Activated T-cell treated with anti-CD3 and anti-CD28 coated beads, Interleukin-2, amount 50 U/mL, for 4 hours (primary cell): Measurements from ENCODE around the gene RASGRP2. TPM values are rescaled to one million over a fixed set of nuclear protein-coding genes. Genes with fewer than 3 reads are reported as not detected.

Experiments
- ATAC-seq, 2 donors: fragments of 200-7000 bp; cut with Tn5 transposase; one replicate each; pipeline ENCODE4 v1.10.0; 2021
- DNase-seq: peaks from one replicate; pipeline ENCODE4 v3.0.0-alpha.2; 2020
- H3K27me3 Mint-ChIP-seq: one replicate; pipeline ENCODE4 v1.8.0; 2021; ENCODE audit warnings: low read depth, mixed read lengths
- H3K36me3 Mint-ChIP-seq: one replicate; pipeline ENCODE4 v1.8.0; 2022; ENCODE audit warnings: mixed read lengths; ENCODE audit not compliant: insufficient read depth
- H3K4me1 Mint-ChIP-seq: one replicate; pipeline ENCODE4 v1.8.0; 2021; ENCODE audit warnings: low read depth, mixed read lengths
- H3K4me3 Mint-ChIP-seq: one replicate; pipeline ENCODE4 v1.8.0; 2021; ENCODE audit warnings: mild to moderate bottlenecking, moderate library complexity, mixed read lengths
- H3K9me3 Mint-ChIP-seq: one replicate; pipeline ENCODE4 v1.8.0; 2021; ENCODE audit warnings: mixed read lengths
- total RNA-seq, 3 donors: library from RNA; stranded (reverse); gene quantifications; one replicate each; pipeline ENCODE4 v1.2.1, GENCODE V29; 2021

Gene RASGRP2
- total RNA-seq, 3 donors from 2014 or later, result 2.6 to 3.7 (median 2.9) TPM

DNA sequence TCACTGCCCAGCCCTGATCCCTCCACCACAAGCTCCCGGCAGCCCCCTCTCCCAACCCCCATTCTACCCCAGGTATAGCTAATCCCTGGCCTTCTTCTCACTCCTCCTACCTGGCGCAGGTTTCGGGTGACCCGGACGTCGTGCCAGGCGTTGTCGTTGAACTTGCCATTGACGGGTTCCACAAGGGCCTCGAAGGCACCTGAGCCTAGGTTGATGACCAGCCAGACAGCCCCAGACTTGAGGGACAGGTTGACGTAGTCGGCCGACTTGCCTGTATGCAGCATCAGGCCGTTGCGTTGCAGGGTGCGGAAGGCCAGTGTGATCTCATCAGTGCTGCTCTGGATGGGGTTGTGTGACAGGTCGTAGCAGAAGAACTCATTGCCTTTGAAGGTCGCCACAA, 58.4 kb downstream of the RASGRP2 start:
- DNase-seq, result no peak
- ATAC-seq, result no peak
- peaks cover 5% of the 10 kb centered on the region for H3K27me3 Mint-ChIP-seq
- H3K4me3 Mint-ChIP-seq, result no peak overlapping the region
- no peaks in the 10 kb centered on the region for H3K9me3 Mint-ChIP-seq
- H3K4me1 Mint-ChIP-seq, result peaks cover 11% of the 10 kb centered on the region
- H3K36me3 Mint-ChIP-seq, result no peaks in the 10 kb centered on the region

DNA sequence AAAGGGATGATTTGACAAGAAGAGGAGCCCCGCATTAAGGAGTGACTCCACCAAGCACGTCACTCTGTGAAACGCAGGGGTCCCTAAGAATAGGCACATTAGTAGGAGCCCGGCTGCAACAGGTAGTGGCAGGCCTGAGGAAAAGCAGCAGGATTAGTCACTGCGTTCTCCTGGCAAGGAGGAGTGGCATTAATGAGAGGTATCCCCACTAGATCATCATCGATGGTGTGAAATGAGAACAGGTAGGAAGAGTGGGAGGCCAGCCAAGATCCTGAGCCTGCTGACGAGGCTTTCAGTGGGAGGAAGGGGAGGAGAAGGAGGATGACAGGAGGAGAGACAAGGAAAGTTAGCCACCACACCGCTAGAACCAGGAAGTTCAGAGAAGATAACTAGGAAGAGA, 59.6 kb downstream of the RASGRP2 start:
- Mint-ChIP-seq H3K36me3 (no peaks in the 10 kb centered on the region), H3K4me3 (no peak overlapping the region), H3K27me3 (peaks cover 5% of the 10 kb centered on the region), H3K9me3 (no peaks in the 10 kb centered on the region), H3K4me1 (peaks cover 11% of the 10 kb centered on the region)
- DNase-seq (no peak), ATAC-seq (no peak)

GRCh38 chr11:64681171-64681570, 62.8 kb downstream of the RASGRP2 start:
- Mint-ChIP-seq H3K9me3 (no peaks in the 10 kb centered on the region), H3K27me3 (peaks cover 21% of the 10 kb centered on the region), H3K36me3 (no peaks in the 10 kb centered on the region), H3K4me1 (no peaks in the 10 kb centered on the region), H3K4me3 (no peak overlapping the region)
- no peak for ATAC-seq
- no peak for DNase-seq

DNA sequence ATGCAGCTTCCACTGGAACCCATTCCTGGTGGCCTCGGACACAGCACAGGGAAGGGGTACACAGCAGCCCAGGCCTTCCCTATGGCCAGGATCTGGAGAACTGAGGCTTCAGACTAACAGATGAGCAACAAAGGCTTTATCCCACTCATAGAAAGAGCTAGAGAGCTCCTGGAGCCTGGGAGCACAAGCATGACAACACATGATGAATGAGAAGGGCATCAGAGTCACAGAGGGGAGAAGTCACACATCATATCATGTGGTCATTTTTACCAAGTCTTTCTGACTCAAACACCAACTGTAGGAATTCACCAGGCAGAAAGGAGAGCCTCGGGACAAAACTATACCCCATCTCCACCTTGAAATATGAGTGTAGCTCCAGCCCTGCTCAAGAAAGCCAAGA, 64.1 kb downstream of the RASGRP2 start:
- no peaks in the 10 kb centered on the region for H3K4me1 Mint-ChIP-seq
- H3K27me3 Mint-ChIP-seq, result peaks cover 30% of the 10 kb centered on the region
- no peak overlapping the region for H3K4me3 Mint-ChIP-seq
- no peaks in the 10 kb centered on the region for H3K9me3 Mint-ChIP-seq
- DNase-seq (no peak), ATAC-seq (no peak)
- no peaks in the 10 kb centered on the region for H3K36me3 Mint-ChIP-seq

DNA sequence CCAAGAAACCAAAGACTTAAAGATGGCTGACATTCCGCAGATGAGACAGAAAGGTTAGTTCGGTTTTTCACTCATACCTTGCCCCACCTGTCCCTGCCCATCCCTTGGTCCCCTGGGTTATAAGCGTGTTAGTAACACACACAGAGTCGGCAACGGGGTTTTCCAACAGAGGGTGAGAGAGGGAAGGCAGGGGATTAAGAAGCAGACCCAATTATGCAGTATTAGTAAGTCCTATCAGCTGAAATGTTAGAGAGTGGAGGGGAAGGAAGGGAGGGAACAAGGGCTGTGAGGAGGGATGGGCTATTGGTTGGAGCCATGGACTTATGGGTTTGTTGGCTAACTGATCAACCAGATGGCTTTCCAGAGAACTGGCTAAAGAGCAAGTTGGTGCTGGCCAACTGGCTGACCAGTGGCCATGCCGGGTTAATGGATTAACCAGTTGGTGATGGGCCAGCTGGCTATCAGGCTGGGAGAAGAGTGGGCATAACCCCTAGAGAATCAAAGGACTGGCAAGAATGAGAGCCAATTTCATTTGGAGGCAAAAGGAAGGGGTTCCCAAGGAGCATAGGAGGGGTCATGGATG, 66.4 kb downstream of the RASGRP2 start:
- ATAC-seq, result no peak
- no peak overlapping the region for H3K4me3 Mint-ChIP-seq

More for the DNA sequence above, 66.4 kb downstream of the RASGRP2 start:
- no peak for DNase-seq
- Mint-ChIP-seq H3K27me3 (peaks cover 46% of the 10 kb centered on the region), H3K9me3 (no peaks in the 10 kb centered on the region), H3K4me1 (no peaks in the 10 kb centered on the region), H3K36me3 (no peaks in the 10 kb centered on the region)

Other genes with a start within 250 kb of the RASGRP2 start
- gene SLC22A11, start 188.2 kb downstream of the RASGRP2 start, total RNA-seq, result not detected
- not detected for gene SLC22A12, start 152.9 kb downstream of the RASGRP2 start, total RNA-seq
- 1 to 10 TPM in 1 of 3 donors, under 1 TPM in 2; 0.16 to 1.0 (median 0.71) TPM for gene NRXN2, start 20.9 kb downstream of the RASGRP2 start, total RNA-seq
- 1 to 10 TPM; 1.7 to 2.7 (median 2.1) TPM for gene PYGM, start 15.8 kb upstream of the RASGRP2 start, total RNA-seq
- 100 to 1,000 TPM; 549 to 586 (median 553) TPM for gene SF1, start 34.4 kb upstream of the RASGRP2 start, total RNA-seq
- 10 to 100 TPM; 42.2 to 51.5 (median 43.7) TPM for gene MAP4K2, start 59.1 kb upstream of the RASGRP2 start, total RNA-seq
- gene MEN1, start 66.4 kb upstream of the RASGRP2 start, total RNA-seq, result 10 to 100 TPM; 50.7 to 61.2 (median 53.6) TPM
- under 1 TPM; 0.13 to 0.33 (median 0.18) TPM for gene CDC42BPG, start 100.5 kb upstream of the RASGRP2 start, total RNA-seq
- 100 to 1,000 TPM in 2 of 3 donors, 10 to 100 TPM in 1; 86.3 to 121 (median 108) TPM for gene EHD1, start 134.5 kb upstream of the RASGRP2 start, total RNA-seq
- 10 to 100 TPM; 20.6 to 24.1 (median 21.7) TPM for gene ATG2A, start 173.1 kb upstream of the RASGRP2 start, total RNA-seq
- gene PPP2R5B, start 180.5 kb upstream of the RASGRP2 start, total RNA-seq, result 1 to 10 TPM; 6.9 to 8.2 (median 7.9) TPM
- gene GPHA2, start 191.8 kb upstream of the RASGRP2 start, total RNA-seq, result not detected
- gene MAJIN, start 228.0 kb upstream of the RASGRP2 start, total RNA-seq, result not detected